Stimulated activated CD4-positive, alpha-beta T cell treated with anti-CD3 and anti-CD28 coated beads, Interleukin-12 subunit alpha, Interleukin-12 subunit beta, amount 100 ng/mL, for 4 hours (primary cell): ENCODE results near the gene EPHB1.
"Not testable (repeated sequence)": the region's sequence is repeated elsewhere in the genome, so short reads cannot be mapped to it uniquely, and the experiment has no call there.

ENCODE experiments used
- DNase-seq: peaks from one replicate; pipeline ENCODE4 v3.0.0-alpha.2; 2020

EPHB1 gene

GRCh38 chr3:134970895-134971294 lies 175.8 kb downstream of the EPHB1 start:
- no peak for DNase-seq

DNA sequence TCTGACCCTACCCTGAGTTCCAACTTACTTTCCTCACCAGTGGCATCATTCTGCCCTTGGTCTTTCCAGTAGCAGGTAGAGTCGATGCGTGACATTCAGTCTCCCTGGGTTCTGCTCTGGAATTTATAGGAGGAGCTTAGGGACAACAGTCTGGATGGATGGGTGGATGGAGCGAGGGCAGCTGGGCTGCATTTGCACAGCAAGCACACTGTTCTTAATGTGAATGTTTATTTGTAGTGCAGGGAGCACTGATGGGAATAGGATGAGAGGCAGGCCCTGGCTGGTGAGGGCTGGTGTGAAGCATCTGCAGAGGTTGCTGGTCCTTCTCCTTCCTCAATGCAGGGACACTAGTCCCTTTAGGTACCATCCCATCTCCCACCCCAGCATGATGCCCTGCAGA lies 176.2 kb downstream of the EPHB1 start:
- no peak for DNase-seq

DNA sequence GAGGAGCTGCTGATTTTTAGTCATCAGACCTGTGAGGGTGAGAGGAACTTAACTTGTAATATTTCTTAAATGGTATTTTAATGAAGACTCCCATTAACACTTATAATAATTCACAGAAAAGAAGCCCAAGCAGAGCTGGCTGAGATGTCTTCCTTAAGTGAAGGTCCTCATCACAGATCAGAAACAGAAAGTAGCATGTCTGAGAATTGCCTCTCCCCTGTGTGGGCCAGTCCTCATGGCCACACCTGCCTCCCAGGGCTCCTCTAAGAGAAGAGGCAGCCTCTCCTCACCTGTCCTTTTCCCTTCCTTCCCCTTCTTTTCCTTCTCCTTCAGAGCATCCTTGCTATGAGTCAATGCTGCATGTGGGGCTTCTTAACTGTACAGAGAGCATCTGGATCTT lies 176.8 kb downstream of the EPHB1 start:
- DNase-seq = not testable (repeated sequence)

GRCh38 chr3:134972836-134973455 lies 177.9 kb downstream of the EPHB1 start:
- no peak for DNase-seq

- no peak for DNase-seq
Measured at GRCh38 chr3:134974624-134975023, 179.6 kb downstream of the EPHB1 start.

GRCh38 chr3:134976948-134977347 lies 181.9 kb downstream of the EPHB1 start:
- no peak for DNase-seq

DNA sequence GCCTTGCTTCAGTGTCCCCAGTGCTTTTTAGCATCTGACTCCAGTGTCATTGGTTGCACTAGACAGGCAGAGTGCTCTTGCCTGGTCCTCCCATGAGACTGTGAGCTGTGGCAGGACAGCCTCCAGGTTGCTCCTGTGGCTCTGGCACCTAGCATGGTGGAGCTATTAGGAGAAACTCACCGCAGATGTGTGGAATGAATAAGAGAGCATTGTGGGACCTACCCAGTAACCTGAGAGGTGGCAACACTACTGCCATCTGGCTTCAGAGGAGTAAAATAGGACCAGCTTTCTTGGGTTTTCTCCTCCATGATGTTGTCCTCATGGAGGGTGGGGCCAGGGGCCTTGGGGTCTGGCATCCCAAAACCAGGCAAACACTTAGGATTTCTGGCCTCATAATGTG lies 183.6 kb downstream of the EPHB1 start:
- DNase-seq = no peak

- DNase-seq = no peak
Measured at GRCh38 chr3:134985864-134986715, 191.0 kb downstream of the EPHB1 start.

- no peak for DNase-seq
Measured at GRCh38 chr3:134988666-134989065, 193.6 kb downstream of the EPHB1 start.

GRCh38 chr3:134991003-134991402 lies 195.9 kb downstream of the EPHB1 start:
- no peak for DNase-seq

DNA sequence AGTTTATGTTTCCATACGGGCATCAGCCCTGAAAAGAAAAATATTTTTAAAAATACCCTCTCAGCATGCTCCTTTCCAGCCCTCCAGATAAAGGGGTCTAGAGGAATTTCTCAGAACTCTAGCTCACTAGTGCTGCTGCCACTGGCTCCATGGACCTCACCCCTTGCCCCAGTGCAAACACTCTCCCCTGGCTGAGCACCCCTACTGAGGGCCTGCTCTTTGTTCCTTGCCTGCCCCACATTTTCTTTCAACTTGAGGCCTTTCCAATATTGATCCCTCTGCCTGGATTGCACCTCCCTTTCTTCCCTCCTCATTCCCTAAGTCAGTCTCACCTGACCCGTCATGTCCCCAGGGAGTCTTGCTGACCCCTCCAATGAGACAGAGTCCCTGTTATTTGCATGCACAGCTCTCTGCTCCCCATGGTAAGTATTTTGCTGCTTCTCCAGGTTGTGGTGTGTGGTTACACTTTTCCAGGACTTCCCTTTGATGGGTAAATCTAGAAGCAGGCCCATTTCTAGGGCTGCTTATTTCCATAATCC lies 196.5 kb downstream of the EPHB1 start:
- DNase-seq = no peak

DNA sequence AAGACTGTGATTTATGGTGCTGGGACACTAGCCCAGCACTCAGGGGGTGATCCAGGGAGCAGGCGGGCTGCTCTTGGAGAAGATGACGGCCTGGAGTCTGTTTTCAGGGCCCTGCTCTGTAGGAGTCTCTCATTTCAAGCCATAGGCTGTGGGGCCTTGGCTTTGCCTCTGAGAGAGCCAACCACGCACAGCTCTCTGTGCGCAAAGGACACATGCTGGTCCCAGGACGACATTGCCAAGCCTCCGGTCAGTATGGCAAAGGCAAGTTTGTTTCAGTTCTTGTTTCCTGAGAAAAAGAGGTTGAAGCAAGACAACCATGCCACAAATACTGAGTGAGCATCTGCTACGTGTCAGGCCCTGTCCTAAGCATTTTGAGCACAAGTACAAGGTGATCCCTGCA lies 197.1 kb downstream of the EPHB1 start:
- no peak for DNase-seq

DNA sequence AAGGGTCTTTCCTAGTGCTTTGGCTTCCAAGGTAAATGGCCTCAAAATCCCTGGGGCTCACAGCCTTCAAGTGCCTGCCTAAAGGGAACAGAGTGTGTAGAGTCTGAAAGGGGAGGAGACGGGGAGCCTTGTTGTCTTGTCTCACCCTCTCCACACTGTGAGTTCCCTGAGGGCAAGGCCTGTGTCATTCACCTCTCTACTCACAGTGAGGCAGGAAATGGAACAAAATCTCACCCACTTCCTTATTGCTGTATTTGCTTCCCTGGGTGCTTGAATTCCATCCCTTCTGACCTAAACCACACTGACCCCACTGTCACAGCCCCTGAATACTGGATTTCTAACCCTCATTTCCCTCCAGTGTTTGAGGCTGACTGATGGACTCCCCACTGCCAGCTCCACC lies 197.5 kb downstream of the EPHB1 start:
- DNase-seq = no peak

DNA sequence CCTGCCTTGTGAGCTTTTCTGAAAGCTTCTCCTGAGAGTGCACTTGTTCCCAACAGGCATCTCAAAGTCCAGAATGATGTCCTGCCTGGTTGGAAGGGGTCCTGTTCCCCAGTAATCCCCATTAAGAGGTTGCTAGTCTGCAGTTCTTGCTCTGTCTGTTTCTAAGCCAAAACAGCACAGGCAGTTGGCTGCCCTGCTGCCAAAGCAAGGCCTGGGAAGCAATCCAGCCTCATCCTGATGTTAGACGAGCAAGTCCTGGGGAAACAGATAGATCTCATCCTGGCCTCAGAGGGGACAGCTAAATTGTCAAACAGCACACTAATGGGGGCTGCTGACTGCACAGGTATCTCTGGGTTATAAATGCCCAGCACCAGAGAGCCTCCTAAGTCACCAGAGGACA lies 198.0 kb downstream of the EPHB1 start:
- DNase-seq = no peak

DNA sequence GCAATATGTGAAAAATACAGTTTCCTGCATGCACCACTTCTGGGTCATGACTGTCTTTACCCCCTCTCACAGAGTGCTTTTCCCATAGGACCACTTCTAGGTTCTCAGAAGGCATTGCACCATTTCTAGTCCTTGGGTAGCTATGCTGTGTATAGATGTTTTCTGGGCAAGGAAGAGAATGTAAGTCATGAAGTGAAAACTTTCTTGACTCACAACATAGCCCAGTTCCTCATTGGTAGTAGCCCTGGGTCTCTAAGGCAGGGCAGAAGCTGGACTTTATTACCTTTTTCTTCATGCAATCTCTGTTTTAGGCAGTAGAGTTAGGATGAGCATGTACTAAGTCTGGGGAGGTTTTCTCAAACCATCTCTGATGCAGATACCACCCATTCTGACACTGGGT lies 203.1 kb downstream of the EPHB1 start:
- no peak for DNase-seq

DNA sequence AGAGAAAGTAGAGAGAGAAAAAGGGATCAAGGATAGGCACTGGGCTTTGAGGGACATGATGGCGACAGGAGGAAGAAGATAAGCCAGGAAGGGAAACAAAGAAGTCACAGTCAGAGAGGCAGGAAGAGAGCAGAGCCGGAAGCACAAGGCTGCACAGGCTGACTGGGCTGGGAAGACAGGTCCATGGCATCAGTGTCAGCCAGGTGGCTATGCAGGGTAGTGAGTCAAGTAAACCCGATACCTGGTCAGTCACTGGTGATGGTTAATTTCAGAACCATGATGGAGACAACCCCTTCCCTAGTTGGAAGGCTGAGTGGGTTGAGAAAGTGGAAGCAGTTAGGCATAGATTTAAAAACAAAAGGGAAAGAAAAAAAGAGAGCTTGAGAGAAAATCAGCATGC lies 203.8 kb downstream of the EPHB1 start:
- no peak for DNase-seq

GRCh38 chr3:135000465-135000864 lies 205.4 kb downstream of the EPHB1 start:
- DNase-seq = no peak

- not testable (repeated sequence) for DNase-seq
Measured at GRCh38 chr3:135005616-135006015, 210.6 kb downstream of the EPHB1 start.

DNA sequence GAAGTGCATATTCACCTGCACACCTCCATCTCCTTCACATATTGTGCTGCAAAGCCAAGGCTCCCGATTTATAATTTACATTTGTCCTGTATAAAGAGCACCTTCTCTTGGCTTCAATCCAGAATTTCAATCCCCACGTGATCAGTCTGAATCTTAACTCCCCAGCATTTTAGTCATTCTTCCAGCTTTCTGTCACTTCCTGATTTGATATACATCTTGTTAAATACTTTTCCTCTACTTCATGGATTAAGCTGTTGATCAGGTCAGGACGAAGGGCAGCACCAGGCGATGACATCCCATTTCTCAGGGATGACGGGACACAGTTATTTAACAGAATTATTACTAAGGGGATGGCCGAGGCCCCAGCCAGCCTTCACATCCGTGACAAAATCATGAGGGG lies 212.5 kb downstream of the EPHB1 start:
- no peak for DNase-seq

DNA sequence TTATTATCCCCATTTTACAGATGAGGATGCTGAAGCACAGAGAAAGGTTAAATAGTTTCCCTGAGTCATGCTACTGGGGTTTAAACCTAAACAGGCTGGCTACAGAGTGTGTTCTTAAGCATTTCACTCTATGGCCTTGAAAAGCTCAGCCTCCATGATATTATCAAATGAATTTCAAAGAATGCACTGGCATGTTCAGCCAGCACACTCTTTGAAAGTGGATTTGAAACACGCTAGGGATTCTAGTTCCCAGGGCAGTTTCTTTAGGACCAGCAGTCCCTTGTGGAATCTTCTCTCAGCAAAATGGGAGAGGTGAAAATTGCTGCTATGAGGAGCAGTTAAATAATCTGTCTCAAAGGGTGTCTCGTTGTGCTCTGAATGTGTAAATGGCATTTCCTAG lies 213.3 kb downstream of the EPHB1 start:
- DNase-seq = no peak

DNA sequence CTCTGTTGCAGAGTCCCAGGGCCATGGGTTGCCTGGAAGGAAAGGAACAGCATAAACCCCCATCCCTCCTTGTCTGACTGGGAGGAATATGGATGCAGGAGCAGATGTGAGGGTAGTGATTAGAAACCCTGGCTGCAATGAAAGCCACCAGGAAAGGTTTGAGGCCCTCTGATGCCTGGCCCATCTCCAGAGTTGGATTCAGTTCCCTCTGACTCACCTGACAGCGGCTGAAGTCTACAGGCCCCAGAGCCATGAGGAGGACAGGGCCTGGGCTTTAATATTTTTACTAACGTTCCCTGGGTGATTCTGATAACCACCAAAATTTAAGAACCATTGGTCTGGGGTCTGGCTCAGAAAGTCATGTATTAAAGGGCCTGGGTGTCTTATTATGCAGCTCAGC lies 214.0 kb downstream of the EPHB1 start:
- DNase-seq = no peak

DNA sequence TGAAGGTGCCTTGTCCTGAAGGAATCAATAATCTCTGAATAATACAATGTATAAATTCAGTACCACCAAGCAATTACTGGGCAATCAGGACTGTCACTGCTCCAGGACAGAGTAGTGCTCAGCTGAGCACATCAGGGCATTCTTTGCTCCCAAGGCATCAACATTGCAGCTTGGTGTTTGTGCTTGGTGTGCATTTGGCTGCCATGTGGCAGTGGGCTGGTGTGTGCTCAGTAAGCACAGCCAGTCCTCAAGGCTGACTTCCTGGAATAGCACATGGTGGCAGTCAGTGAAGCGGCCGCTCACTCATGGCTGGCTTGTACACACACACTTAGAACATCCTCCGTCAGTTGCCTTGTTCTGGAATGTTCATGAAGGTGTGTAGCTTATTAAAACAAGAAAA lies 217.0 kb downstream of the EPHB1 start:
- DNase-seq = no peak

DNA sequence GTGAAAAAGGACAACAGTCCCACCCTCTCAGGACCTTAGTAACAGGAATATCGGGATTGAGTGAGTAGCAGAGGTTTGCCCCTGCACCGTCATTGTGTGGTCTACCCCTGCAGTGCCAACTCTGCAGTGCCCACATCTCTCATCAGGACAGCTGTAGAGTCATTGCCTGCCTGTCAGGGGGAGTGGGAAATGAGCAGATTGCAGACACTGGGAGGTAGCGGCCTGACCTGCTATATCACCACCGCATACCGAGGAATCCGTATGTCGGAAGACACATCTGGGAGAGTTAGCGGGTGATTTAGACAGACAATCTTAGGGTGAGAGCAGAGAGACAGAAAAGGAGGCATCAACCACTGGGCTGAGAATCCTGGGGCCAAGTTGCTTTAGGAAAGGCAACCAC lies 218.1 kb downstream of the EPHB1 start:
- no peak for DNase-seq

DNA sequence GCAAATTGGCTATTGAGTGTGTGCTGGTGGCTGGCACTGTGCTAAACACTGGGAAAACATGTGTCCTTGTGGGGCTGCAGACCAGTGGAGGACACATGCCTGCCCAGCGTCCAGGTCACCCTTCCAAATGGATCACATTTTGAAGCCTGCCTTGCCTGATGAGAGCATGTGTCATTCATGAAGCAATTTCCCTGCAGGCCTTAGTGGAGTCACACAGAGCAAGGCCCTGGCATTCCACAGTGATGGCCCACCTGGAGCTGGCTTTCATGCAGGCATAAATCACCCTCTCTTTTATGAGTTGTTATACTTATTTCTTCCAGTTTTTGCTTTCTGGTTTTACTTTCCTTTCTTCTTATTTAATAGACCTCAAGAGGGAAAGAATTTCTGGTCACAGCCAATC lies 219.5 kb downstream of the EPHB1 start:
- no peak for DNase-seq
